Activated CD8-positive, alpha-beta memory T cell treated with anti-CD3 and anti-CD28 coated beads for 24 hours (primary cell): ENCODE results near the gene ADI1.
A peak's percentile ranks its signal among the peaks of the same experiment; 100 is the strongest.

Experiments used
- DNase-seq: peaks from one replicate; pipeline ENCODE4 v3.0.0-alpha.2; 2020

ADI1 gene

GRCh38 chr2:3492475-3492787, 26.9 kb downstream of the ADI1 start:
- DNase-seq, result peak; percentile 30

GRCh38 chr2:3491716-3492474, 27.4 kb downstream of the ADI1 start:
- peak; percentile 38 for DNase-seq

GRCh38 chr2:3491306-3491705, 28.0 kb downstream of the ADI1 start:
- no peak for DNase-seq

GRCh38 chr2:3490191-3491170, 28.9 kb downstream of the ADI1 start:
- no peak for DNase-seq

- no peak for DNase-seq
These were observed 29.6 kb downstream of the ADI1 start for GRCh38 chr2:3489764-3490115.

- DNase-seq, result no peak
These were observed 30.2 kb downstream of the ADI1 start for GRCh38 chr2:3488855-3489763.

- DNase-seq, result no peak
These were observed 31.2 kb downstream of the ADI1 start for GRCh38 chr2:3488061-3488531.

GRCh38 chr2:3487432-3487831, 31.9 kb downstream of the ADI1 start:
- DNase-seq, result no peak

GRCh38 chr2:3487028-3487425, 32.3 kb downstream of the ADI1 start:
- DNase-seq, result no peak

- no peak for DNase-seq
These were observed 33.0 kb downstream of the ADI1 start for GRCh38 chr2:3486047-3487027.

GRCh38 chr2:3485166-3485565, 34.2 kb downstream of the ADI1 start:
- no peak for DNase-seq

- DNase-seq, result no peak
These were observed 35.1 kb downstream of the ADI1 start for GRCh38 chr2:3483986-3484960.

- DNase-seq, result no peak
These were observed 35.9 kb downstream of the ADI1 start for GRCh38 chr2:3483227-3483985.

GRCh38 chr2:3482363-3482821, 36.9 kb downstream of the ADI1 start:
- no peak for DNase-seq

- DNase-seq, result no peak
These were observed 37.5 kb downstream of the ADI1 start for GRCh38 chr2:3481736-3482362.

GRCh38 chr2:3481011-3481400, 38.3 kb downstream of the ADI1 start:
- no peak for DNase-seq

- no peak for DNase-seq
These were observed 38.9 kb downstream of the ADI1 start for GRCh38 chr2:3480352-3481010.
